Immature natural killer cell (primary cell): ENCODE measurements around the gene IGFBP4. TPM values are rescaled to one million over a fixed set of nuclear protein-coding genes. Genes with fewer than 3 reads are reported as not detected.
A peak's percentile ranks its signal among the peaks of the same experiment; 100 is the strongest.

Source experiments
- DNase-seq, 3 donors: peaks; one replicate each; pipeline ENCODE4 v3.0.0; 2022; ENCODE audit warnings: mixed read lengths in 1 of 3
- H3K27ac Mint-ChIP-seq, 6 donors: one replicate each; pipeline ENCODE4 v1.8.0; 2020; ENCODE audit warnings: mixed read lengths in 6 of 6, mild to moderate bottlenecking in 5 of 6, inconsistent platforms in 4 of 6, moderate library complexity in 3 of 6
- H3K27me3 Mint-ChIP-seq, 3 donors: one replicate each; pipeline ENCODE4 v1.8.0; 2020 to 2021; ENCODE audit warnings: low read depth in 3 of 3, mild to moderate bottlenecking in 3 of 3, mixed read lengths in 3 of 3, moderate library complexity in 3 of 3, inconsistent platforms in 1 of 3
- H3K36me3 Mint-ChIP-seq, 3 donors: one replicate each; pipeline ENCODE4 v1.8.0; 2020; ENCODE audit warnings: mixed read lengths in 3 of 3, inconsistent platforms in 2 of 3, mild to moderate bottlenecking in 2 of 3
- H3K4me1 Mint-ChIP-seq, 2 donors: one replicate each; pipeline ENCODE4 v1.8.0; 2020; ENCODE audit warnings: inconsistent platforms in 2 of 2, mild to moderate bottlenecking in 2 of 2, mixed read lengths in 2 of 2, moderate library complexity in 1 of 2
- H3K4me3 Mint-ChIP-seq, 5 donors: one replicate each; pipeline ENCODE4 v1.8.0; 2020; ENCODE audit warnings: mild to moderate bottlenecking in 5 of 5, mixed read lengths in 5 of 5, inconsistent platforms in 3 of 5, moderate library complexity in 3 of 5
- H3K9me3 Mint-ChIP-seq, 6 donors: one replicate each; pipeline ENCODE4 v1.8.0; 2020; ENCODE audit warnings: mild to moderate bottlenecking in 6 of 6, mixed read lengths in 6 of 6, inconsistent platforms in 4 of 6, moderate library complexity in 3 of 6
- polyA plus RNA-seq, 3 donors: library from polyadenylated mRNA; unstranded; fragments of 300-500 nt; fragmentation: Illumina TruSeq; gene quantifications; one replicate each; pipeline ENCODE4 v1.2.3, GENCODE V29; 2021

The IGFBP4 gene
- polyA plus RNA-seq, 3 donors from 2014 or later = 22.3 to 41.7 (median 36.2) TPM

- peaks cover 0 to 5% (median 3%) of the 10 kb centered on the region in 3 donors for H3K27me3 Mint-ChIP-seq
- H3K36me3 Mint-ChIP-seq = no peaks in the 10 kb centered on the region
- peaks cover 36 to 42% of the 10 kb centered on the region in 2 donors for H3K4me1 Mint-ChIP-seq
- no peak overlapping the region for H3K4me3 Mint-ChIP-seq
- DNase-seq = no peak
- H3K27ac Mint-ChIP-seq = peak overlapping the region in 1 of 6 donors; percentile 50
- no peaks in the 10 kb centered on the region for H3K9me3 Mint-ChIP-seq
Measured at GRCh38 chr17:40487371-40488020, 44.2 kb downstream of the IGFBP4 start.

- H3K36me3 Mint-ChIP-seq = no peaks in the 10 kb centered on the region
- no peak overlapping the region for H3K27ac Mint-ChIP-seq
- H3K4me1 Mint-ChIP-seq = peaks cover 27 to 31% of the 10 kb centered on the region in 2 donors
- no peak for DNase-seq
- H3K27me3 Mint-ChIP-seq = peaks cover 0 to 5% (median 1%) of the 10 kb centered on the region in 3 donors
- H3K9me3 Mint-ChIP-seq = no peaks in the 10 kb centered on the region
- no peak overlapping the region for H3K4me3 Mint-ChIP-seq
Measured at GRCh38 chr17:40490289-40490853, 47.1 kb downstream of the IGFBP4 start.

GRCh38 chr17:40490982-40491381 lies 47.7 kb downstream of the IGFBP4 start:
- H3K4me1 Mint-ChIP-seq = peaks cover 27 to 31% of the 10 kb centered on the region in 2 donors
- no peaks in the 10 kb centered on the region for H3K9me3 Mint-ChIP-seq
- no peak overlapping the region for H3K4me3 Mint-ChIP-seq
- no peak for DNase-seq
- H3K27me3 Mint-ChIP-seq = peaks cover 0 to 5% (median 1%) of the 10 kb centered on the region in 3 donors
- H3K27ac Mint-ChIP-seq = peak overlapping the region in 1 of 6 donors; percentile 40
- no peaks in the 10 kb centered on the region for H3K36me3 Mint-ChIP-seq

GRCh38 chr17:40491486-40491885 lies 48.2 kb downstream of the IGFBP4 start:
- Mint-ChIP-seq H3K4me1 (peaks cover 27 to 31% of the 10 kb centered on the region in 2 donors), H3K4me3 (no peak overlapping the region), H3K27me3 (peaks cover 0 to 4% (median 1%) of the 10 kb centered on the region in 3 donors)

GRCh38 chr17:40493697-40494096 lies 50.4 kb downstream of the IGFBP4 start:
- Mint-ChIP-seq H3K27ac (no peak overlapping the region), H3K4me3 (no peak overlapping the region), H3K36me3 (no peaks in the 10 kb centered on the region), H3K27me3 (peaks cover 0 to 5% (median 4%) of the 10 kb centered on the region in 3 donors), H3K4me1 (peaks cover 20 to 25% of the 10 kb centered on the region in 2 donors), H3K9me3 (no peaks in the 10 kb centered on the region)
- no peak for DNase-seq

More at GRCh38 chr17:40491486-40491885, 48.2 kb downstream of the IGFBP4 start:
- Mint-ChIP-seq H3K27ac (no peak overlapping the region), H3K36me3 (no peaks in the 10 kb centered on the region), H3K9me3 (no peaks in the 10 kb centered on the region)
- no peak for DNase-seq

- no peak overlapping the region for H3K4me3 Mint-ChIP-seq
Measured at GRCh38 chr17:40495140-40495539, 51.9 kb downstream of the IGFBP4 start.

GRCh38 chr17:40496170-40496569 lies 52.9 kb downstream of the IGFBP4 start:
- no peak overlapping the region for H3K27ac Mint-ChIP-seq
- peaks cover under 1% of the 10 kb centered on the region in 2 donors for H3K4me1 Mint-ChIP-seq
- no peaks in the 10 kb centered on the region for H3K9me3 Mint-ChIP-seq
- no peaks in the 10 kb centered on the region for H3K36me3 Mint-ChIP-seq
- DNase-seq = no peak
- H3K4me3 Mint-ChIP-seq = no peak overlapping the region
- peaks cover 0 to 7% (median under 1%) of the 10 kb centered on the region in 3 donors for H3K27me3 Mint-ChIP-seq

More at GRCh38 chr17:40495140-40495539, 51.9 kb downstream of the IGFBP4 start:
- Mint-ChIP-seq H3K4me1 (peaks cover 6 to 11% of the 10 kb centered on the region in 2 donors), H3K9me3 (no peaks in the 10 kb centered on the region), H3K27me3 (peaks cover 0 to 7% (median 4%) of the 10 kb centered on the region in 3 donors), H3K36me3 (no peaks in the 10 kb centered on the region), H3K27ac (no peak overlapping the region)
- DNase-seq = no peak

GRCh38 chr17:40496634-40497420 lies 53.6 kb downstream of the IGFBP4 start:
- Mint-ChIP-seq H3K27ac (peak overlapping the region in 1 of 6 donors; percentile 64), H3K36me3 (no peaks in the 10 kb centered on the region), H3K4me1 (no peaks in the 10 kb centered on the region), H3K9me3 (no peaks in the 10 kb centered on the region), H3K4me3 (no peak overlapping the region), H3K27me3 (peaks cover 0 to 7% (median 0%) of the 10 kb centered on the region in 3 donors)
- no peak for DNase-seq

GRCh38 chr17:40497695-40498094 lies 54.4 kb downstream of the IGFBP4 start:
- Mint-ChIP-seq H3K27me3 (peaks cover 0 to 7% (median 0%) of the 10 kb centered on the region in 3 donors), H3K27ac (no peak overlapping the region), H3K9me3 (no peaks in the 10 kb centered on the region), H3K4me3 (no peak overlapping the region), H3K4me1 (no peaks in the 10 kb centered on the region), H3K36me3 (no peaks in the 10 kb centered on the region)
- no peak for DNase-seq

GRCh38 chr17:40498281-40499084 lies 55.2 kb downstream of the IGFBP4 start:
- Mint-ChIP-seq H3K27ac (no peak overlapping the region), H3K4me3 (no peak overlapping the region), H3K4me1 (no peaks in the 10 kb centered on the region), H3K9me3 (no peaks in the 10 kb centered on the region), H3K36me3 (no peaks in the 10 kb centered on the region), H3K27me3 (peaks cover 0 to 7% (median 0%) of the 10 kb centered on the region in 3 donors)
- DNase-seq = no peak

- Mint-ChIP-seq H3K36me3 (no peaks in the 10 kb centered on the region), H3K27ac (no peak overlapping the region), H3K4me1 (no peaks in the 10 kb centered on the region), H3K9me3 (no peaks in the 10 kb centered on the region), H3K27me3 (peaks cover 1 to 7% (median 2%) of the 10 kb centered on the region in 3 donors), H3K4me3 (no peak overlapping the region)
- no peak for DNase-seq
Measured at GRCh38 chr17:40499551-40500189, 56.4 kb downstream of the IGFBP4 start.

GRCh38 chr17:40500190-40500589 lies 56.9 kb downstream of the IGFBP4 start:
- Mint-ChIP-seq H3K4me1 (no peaks in the 10 kb centered on the region), H3K9me3 (no peaks in the 10 kb centered on the region), H3K27ac (no peak overlapping the region), H3K4me3 (no peak overlapping the region), H3K27me3 (peaks cover 2 to 7% (median 2%) of the 10 kb centered on the region in 3 donors), H3K36me3 (no peaks in the 10 kb centered on the region)
- DNase-seq = no peak

- H3K4me3 Mint-ChIP-seq = no peak overlapping the region
- no peak overlapping the region for H3K27ac Mint-ChIP-seq
- no peaks in the 10 kb centered on the region for H3K36me3 Mint-ChIP-seq
- no peaks in the 10 kb centered on the region for H3K9me3 Mint-ChIP-seq
- no peak for DNase-seq
- H3K27me3 Mint-ChIP-seq = peaks cover 2 to 7% (median 4%) of the 10 kb centered on the region in 3 donors
- no peaks in the 10 kb centered on the region for H3K4me1 Mint-ChIP-seq
Measured at GRCh38 chr17:40500709-40501108, 57.5 kb downstream of the IGFBP4 start.
